WI38 (cell line): ENCODE data around the gene EIF4E3.

Source experiments
- H3K4me3 ChIP-seq: 2 replicates; pipeline ENCODE4 v1.5.1; 2011; ENCODE audit warnings: low read depth, mild to moderate bottlenecking, control low read depth, low read length
- TF ChIP-seq, protein P1 (sequence below): IDR thresholded peaks from 2 replicates; pipeline ENCODE4 v1.5.1; 2012; ENCODE audit warnings: low read depth, mild to moderate bottlenecking, control low read depth, low read length

The EIF4E3 gene

DNA sequence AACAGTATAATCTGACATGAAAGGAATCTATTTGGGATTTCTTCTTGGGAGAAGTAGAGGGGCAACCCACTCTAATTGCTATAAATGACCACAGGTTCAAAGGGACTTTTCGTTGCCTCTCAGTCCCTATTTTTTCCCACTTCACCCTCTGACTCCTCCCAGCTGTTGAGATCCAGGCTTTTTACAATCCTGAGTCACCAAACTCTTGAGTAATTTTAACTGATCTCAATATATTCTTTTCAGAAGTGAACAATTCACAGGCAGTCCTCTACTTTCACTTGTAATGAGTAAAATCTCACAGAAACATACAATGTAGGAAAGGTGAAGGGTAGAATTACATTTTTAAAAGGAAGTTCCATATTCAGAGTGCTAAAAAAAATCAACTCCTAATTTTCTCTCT, 44.6 kb downstream of the EIF4E3 start:
- H3K4me3 ChIP-seq: peak overlapping the region; percentile 25
- TF ChIP-seq, protein P1, sequence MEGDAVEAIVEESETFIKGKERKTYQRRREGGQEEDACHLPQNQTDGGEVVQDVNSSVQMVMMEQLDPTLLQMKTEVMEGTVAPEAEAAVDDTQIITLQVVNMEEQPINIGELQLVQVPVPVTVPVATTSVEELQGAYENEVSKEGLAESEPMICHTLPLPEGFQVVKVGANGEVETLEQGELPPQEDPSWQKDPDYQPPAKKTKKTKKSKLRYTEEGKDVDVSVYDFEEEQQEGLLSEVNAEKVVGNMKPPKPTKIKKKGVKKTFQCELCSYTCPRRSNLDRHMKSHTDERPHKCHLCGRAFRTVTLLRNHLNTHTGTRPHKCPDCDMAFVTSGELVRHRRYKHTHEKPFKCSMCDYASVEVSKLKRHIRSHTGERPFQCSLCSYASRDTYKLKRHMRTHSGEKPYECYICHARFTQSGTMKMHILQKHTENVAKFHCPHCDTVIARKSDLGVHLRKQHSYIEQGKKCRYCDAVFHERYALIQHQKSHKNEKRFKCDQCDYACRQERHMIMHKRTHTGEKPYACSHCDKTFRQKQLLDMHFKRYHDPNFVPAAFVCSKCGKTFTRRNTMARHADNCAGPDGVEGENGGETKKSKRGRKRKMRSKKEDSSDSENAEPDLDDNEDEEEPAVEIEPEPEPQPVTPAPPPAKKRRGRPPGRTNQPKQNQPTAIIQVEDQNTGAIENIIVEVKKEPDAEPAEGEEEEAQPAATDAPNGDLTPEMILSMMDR: no peak

DNA sequence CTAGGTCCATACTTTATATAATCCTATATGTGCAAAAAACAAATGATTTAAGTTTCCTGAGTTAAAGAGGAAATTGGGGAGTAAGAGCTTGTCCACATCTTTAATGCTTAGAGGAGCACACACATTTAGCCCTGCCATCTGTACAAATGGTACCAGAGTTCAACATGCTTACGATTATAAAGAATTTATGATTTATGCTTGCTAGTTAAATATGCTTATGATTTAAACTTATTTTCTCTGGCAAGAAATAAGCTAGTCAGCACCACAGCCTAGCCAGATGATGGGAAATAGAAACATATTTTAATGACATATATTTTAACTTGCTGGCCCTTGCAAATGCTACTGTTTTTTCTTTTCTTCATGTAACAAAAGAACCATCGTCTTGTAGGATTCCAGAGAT, 48.3 kb downstream of the EIF4E3 start:
- TF ChIP-seq, protein P1: no peak
- no peak overlapping the region for H3K4me3 ChIP-seq

DNA sequence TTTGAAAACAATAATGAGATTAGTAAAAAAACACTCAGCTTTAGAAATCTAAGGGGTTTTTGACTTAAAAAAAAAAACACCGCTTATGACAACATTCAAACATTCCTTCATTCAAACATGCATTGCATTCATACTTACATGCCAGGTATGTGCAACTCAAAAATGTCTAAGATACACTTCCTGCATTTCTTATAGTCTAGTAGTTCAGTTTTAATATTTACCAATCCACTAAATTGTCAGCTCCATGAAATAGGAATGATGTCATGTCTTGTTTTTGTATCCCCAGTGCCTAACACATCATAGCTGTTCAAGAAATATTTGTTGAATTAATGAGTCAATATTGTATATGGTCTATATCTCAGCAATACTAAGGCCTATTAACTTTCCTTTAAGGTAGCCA, 51.7 kb downstream of the EIF4E3 start:
- TF ChIP-seq, protein P1: no peak
- no peak overlapping the region for H3K4me3 ChIP-seq

DNA sequence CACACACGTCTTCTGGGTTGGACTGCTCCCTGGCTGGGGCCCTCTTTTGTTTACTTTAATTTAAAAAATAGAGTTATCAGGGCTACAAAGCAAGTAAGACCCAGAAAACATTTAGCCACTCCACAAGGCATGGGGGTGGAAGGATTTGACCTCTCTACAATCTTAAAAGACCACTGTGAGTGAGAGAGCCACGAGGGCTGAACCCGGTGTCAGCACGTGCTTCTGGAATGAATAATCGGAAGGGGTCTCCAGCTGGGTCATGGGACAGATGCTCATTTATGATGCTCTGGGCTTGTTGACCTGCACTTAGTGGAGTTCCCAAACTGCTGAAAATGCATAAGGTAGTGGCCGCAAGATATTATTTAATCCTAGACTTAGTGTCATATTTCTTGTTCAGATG, 52.4 kb downstream of the EIF4E3 start:
- TF ChIP-seq, protein P1: no peak
- no peak overlapping the region for H3K4me3 ChIP-seq

DNA sequence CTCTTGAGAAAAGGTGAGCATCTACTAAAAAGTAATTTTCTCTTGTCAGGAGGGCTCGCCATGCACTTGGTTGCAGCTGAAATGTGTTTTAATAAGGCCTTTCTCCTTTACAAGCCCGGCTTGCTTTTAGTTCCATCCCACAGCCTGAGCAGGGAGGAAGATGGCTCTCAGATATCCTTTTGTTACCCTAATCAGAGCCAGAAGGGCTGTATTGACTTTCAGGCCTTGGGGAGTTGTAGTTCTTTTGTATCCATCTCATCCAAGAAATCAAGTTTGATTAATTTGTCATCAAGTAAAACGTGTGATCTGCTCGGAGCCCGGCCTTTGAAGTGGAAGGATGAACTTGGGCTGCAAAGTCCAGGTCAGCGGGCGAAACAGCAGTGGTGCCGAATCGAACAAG, 52.9 kb downstream of the EIF4E3 start:
- TF ChIP-seq, protein P1: no peak
- no peak overlapping the region for H3K4me3 ChIP-seq

DNA sequence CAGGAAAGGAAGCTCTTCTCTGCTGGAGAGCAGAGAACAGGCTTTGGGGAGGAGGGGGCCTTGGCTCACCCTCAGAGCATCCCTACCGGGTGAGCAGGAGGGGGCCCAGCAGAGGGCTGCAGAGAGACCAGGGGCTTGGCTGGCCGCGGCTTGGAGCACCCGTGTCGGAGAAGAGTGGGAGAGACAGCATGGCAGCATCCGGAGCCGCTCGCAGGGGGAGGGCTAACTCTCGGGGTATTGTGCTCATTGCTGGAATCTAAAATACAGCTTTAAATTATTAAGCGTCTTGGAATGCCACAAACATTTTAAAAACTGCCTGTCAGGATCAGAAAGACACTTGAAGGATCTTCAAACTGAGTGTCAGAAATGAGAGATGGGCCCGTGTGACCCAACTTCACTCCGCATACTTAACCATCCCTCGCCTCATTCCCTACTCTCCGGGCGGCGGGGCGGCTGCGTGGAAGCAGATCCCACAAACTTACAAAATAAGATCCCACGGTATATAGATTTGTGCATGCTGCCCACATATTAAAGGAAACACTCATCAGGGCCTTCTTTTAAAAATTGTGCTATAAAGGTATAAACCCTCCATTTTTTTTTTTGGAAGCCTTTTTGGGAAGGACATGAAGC, 53.9 kb downstream of the EIF4E3 start:
- H3K4me3 ChIP-seq: no peak overlapping the region
- TF ChIP-seq, protein P1: no peak

DNA sequence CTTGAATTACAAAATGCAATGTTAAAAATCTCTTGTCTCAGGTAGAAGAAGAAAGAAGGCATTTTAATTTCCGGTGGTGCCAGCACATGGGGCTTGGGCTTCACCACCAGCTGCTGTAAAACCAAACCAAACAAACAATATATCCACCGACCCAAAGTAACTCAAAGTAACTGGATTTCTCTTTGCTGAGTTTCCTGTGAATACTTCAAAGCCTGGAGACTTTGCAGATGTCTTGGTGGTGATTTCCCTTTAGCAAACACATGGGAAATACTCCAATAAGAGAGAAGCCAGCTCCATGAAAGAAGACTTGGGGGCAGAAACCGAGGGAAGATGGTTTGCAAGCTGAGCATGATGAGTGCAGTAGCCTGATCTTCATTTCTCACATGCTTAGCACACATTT, 62.6 kb downstream of the EIF4E3 start:
- H3K4me3 ChIP-seq: no peak overlapping the region
- TF ChIP-seq, protein P1: no peak
